Activated CD4-positive, alpha-beta T cell treated with anti-CD3 and anti-CD28 coated beads, Interleukin-2, Interleukin-4, amounts not matched to agents 100 ng/mL and 50 ng/mL, durations not matched to agents 16 hours and 8 hours (primary cell): Measurements from ENCODE around the gene PNISR.
"Not testable (repeated sequence)": the region's sequence is repeated elsewhere in the genome, so short reads cannot be mapped to it uniquely, and the experiment has no call there.

ENCODE experiments used
- DNase-seq: peaks from one replicate; pipeline ENCODE4 v3.0.0-alpha.2; 2020; ENCODE audit warnings: low spot score

The PNISR gene, protein sequence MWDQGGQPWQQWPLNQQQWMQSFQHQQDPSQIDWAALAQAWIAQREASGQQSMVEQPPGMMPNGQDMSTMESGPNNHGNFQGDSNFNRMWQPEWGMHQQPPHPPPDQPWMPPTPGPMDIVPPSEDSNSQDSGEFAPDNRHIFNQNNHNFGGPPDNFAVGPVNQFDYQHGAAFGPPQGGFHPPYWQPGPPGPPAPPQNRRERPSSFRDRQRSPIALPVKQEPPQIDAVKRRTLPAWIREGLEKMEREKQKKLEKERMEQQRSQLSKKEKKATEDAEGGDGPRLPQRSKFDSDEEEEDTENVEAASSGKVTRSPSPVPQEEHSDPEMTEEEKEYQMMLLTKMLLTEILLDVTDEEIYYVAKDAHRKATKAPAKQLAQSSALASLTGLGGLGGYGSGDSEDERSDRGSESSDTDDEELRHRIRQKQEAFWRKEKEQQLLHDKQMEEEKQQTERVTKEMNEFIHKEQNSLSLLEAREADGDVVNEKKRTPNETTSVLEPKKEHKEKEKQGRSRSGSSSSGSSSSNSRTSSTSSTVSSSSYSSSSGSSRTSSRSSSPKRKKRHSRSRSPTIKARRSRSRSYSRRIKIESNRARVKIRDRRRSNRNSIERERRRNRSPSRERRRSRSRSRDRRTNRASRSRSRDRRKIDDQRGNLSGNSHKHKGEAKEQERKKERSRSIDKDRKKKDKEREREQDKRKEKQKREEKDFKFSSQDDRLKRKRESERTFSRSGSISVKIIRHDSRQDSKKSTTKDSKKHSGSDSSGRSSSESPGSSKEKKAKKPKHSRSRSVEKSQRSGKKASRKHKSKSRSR

DNA sequence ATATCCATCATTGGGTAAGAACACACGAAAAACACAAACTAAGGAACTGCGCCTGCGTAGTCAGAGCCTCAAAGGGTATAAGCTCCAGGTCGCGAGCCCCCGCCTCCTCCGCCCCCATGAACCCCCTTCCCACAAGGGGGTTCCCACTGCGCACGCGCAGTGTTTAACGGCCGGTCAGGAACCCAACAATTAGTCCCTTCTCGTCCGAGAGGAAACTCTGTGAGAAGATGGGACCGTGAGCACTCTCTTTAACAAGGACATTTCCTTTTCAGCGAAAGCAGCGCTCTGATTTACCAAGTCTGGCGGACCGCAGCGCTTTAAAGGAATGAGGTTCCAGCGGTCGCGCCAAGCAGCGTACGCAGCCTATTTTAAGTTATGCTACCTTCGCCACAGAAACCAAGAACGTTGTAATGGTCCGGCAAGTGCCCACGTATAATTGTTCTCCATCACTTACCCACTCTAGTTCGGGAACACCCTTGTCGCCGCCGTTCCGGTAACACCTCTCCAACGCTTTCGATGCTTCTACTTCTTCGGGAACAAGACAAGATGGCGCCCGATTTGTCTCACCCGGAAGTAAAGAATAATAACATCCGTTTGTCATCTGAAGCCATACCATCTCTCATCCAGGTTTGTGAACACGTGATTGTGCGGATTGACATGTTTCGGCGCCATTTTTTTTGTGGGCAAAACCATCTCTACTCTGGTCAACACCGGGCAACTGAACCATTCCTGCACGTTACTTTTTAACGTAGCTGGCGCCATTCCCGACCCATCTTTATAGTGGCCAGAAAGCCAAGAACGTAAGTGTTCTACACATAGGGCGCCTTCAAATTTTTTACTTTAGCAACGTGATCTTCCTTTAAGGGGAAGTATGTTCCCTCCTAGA lies at the start of gene PNISR:
Gene PNISR, minus strand, starts transcription at position 548 of the 886 bp plus-strand sequence. CDS start 10,649 bp downstream, outside the sequence.
- DNase-seq = peak; percentile 96

GRCh38 chr6:99473730-99474129 lies 48.6 kb upstream of the PNISR start:
- DNase-seq = no peak

GRCh38 chr6:99471638-99472037 lies 46.5 kb upstream of the PNISR start:
- DNase-seq = no peak

DNA sequence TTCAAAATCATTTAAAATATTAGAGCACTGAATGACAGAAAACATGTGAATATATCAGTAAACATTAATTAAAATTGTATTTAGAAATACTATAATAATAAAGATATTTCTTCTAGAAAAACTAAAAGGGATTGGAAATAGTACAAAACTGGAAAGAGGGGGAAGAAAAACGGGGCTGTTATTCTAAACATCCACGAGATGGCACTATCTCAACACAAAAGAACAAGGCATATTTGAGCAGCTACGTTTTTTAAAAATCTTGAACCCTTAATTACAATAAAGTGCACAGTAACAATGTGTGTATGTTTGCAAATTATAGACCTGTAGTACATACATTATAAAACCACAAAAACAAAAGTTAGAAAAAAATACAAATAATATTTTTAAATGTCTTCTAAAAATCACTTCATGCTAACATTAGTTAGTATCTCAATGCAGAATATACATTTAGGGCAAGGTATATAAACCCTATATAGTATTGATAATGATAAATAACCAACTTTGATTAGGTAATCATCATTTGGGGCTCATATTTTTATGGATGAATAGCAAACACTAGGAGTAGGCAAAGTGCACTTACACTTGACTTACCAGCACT lies 42.5 kb upstream of the PNISR start:
- DNase-seq = peak; percentile 35

GRCh38 chr6:99459133-99459532 lies 34.0 kb upstream of the PNISR start:
- DNase-seq = not testable (repeated sequence)

- peak; percentile 38 for DNase-seq
These were observed 33.2 kb upstream of the PNISR start for GRCh38 chr6:99458319-99458718.

- peak; percentile 28 for DNase-seq
These were observed 21.0 kb upstream of the PNISR start for GRCh38 chr6:99446076-99446475.

DNA sequence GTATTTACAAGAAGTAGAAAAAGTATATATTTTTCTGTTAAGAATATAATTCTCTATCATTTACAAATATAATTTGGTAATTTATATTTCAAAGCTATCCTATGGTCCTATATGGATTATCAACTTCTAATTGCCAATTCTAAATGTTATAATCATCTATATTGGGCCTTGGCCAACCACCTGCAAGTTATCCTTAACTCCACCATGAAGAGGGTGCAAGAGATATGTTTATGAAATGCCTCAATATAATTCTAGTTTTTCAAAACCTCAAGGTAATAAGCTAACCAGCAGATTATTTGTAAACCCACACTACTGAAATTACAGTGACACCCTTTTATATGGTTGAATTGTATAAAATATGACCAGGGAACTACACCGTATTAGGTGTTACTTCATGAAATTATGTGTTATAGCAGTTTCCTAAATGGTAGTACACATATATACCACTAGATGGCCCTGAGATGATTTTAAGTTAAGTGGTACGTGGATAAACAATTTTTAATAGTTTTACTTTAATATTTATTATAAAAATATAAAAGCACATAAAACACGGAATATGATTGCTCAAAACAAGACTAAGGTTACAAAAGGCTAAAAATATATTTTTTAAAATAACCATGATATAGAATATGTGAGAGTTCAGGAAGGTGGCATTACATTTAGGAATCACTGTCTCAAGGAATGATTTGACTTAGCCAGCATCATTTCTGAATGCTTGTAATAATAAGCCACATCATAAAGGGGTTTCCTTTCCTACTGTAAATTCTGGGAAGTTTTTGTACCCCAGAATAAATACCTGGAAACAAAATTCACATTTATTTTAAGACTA lies 9.8 kb upstream of the PNISR start:
- peak; percentile 28 for DNase-seq

GRCh38 chr6:99432877-99433276 lies 7.8 kb upstream of the PNISR start:
- no peak for DNase-seq

DNA sequence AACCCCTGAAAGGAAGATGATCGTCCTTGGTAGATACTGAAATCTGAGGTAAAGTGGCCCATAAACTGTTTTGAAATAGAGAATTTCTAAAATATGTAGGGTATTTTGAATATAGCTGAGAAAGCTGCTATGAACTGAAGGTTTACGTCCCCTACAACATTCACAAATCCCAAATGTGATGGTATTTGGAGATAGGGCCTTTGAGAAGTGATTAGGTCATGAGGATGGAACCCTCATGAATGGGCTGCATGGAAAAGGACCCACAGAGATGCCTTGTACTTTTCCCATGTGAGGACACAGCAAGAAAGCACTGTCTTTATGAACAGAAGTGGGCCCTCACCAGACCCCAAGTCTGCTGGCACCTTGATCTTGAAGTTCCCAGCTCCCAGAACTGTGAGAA lies 6.8 kb upstream of the PNISR start:
- DNase-seq = no peak

- DNase-seq = no peak
These were observed 2.9 kb upstream of the PNISR start for GRCh38 chr6:99427988-99428387.

DNA sequence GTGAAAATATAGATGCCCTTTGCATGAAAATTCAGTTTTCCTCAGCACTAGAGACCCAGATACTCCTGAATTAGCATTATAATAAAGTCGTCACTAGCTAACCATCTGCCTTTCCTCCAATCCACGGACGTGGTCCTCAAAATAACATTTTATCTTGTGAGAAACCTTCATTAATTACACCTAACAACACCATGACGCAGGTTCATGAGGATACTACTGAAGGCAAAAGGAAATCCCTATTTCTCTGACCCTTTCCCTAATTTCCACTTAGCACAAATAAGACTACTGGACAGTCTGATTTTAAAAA lies 1.3 kb upstream of the PNISR start:
- DNase-seq = no peak

- peak; percentile 65 for DNase-seq
These were observed 741 bp upstream of the PNISR start for GRCh38 chr6:99425647-99426450.

GRCh38 chr6:99424022-99424421 lies 1.1 kb downstream of the PNISR start:
- no peak for DNase-seq

DNA sequence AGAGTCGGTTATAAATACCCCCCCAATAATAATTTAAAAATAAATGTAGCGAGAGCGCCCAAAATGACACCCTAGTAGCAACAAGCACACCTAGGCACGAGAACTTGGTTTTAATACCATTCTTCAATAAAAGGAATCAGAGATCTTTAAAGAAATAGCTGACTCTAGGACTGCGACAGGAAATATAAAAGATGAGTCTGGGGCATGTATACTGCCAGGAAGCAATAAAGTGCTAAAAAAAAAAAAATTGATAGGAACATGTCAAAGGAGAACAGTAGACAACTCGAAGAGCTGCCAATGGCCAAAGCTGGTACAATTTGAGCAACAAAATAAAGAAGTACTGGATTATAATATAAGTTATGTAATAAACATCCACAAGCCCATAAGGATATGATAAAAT lies 2.2 kb downstream of the PNISR start:
- DNase-seq = no peak

DNA sequence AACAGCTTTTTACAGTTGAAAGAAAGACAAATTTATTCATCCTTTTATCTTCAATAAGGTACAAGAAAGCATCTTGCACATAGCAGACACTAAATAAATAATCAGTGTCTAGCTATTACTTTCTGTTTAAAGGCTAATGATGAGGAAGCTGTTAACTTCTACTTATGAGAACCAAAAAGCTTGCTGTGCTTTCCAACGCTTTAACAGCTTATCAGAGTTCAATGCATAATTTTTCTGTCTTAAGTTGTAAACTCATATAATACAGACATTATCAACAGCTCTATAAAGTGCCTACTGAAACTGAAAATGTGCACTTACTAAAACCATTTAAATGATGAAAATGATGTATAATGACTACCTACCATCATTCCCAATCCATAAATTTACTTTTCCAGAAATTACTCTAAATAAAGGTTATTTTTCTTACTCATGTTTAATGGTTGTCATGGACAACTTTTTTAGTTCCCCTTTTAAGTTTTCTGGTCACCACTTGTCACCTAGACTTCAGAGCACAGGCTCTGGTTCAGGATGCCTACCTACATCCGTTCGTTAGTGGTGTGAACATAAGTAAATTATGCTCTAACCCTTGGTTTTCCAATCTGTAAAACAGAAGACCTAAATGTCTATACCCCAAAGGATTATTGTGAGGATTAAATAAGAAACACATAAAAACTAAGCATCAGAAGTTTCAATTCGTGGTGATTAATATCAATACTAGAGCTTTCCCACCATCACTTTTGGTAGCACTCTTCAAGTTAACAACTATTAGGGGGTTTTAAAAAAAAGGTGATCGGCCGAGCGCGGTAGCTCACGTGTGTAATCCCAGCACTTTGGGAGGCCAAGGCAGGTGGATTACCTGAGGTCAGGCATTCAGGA lies 8.0 kb downstream of the PNISR start:
- no peak for DNase-seq

GRCh38 chr6:99416226-99416625 lies 8.9 kb downstream of the PNISR start:
- DNase-seq = no peak

DNA sequence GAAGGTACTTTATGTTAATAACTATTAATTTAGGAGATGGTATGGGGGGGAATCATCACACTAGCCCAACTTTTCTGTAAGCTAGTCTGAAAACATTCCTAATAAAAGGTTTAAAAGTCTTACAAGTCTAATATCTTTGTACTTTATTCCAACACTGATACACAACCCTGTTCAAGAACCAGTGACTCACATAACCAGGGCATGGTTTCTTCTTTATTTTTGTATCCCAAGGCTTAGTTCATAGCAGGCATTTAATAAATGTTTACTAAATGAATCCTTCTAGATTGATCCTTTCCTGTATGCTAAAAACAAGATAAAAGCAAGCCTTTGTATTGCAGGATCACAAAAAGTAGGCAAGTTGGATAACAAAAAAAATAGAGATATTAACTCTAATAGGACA lies 9.7 kb downstream of the PNISR start:
- DNase-seq = no peak

- DNase-seq = no peak
These were observed 13.0 kb downstream of the PNISR start for GRCh38 chr6:99412065-99412464.
